Sigmoid colon (tissue), 4 donors: ENCODE data around the gene BTBD9.

ENCODE experiments used
- EP300 ChIP-seq, 4 donors: sonication (generic); formaldehyde crosslinking; IDR thresholded peaks; one replicate each; pipeline ENCODE4 v1.6.1; 2017; ENCODE audit warnings: antibody characterized with exemption in 4 of 4
- POLR2A ChIP-seq, 2 donors: fragments of 450-650 bp; IDR thresholded peaks; one replicate each; pipeline ENCODE4 v1.6.1; 2016; ENCODE audit warnings: antibody characterized with exemption in 2 of 2, mild to moderate bottlenecking in 2 of 2, moderate library complexity in 2 of 2
- POLR2AphosphoS5 ChIP-seq, 4 donors: sonication (generic); formaldehyde crosslinking; IDR thresholded peaks; one replicate each; pipeline ENCODE4 v1.6.1; 2017; ENCODE audit warnings: antibody characterized with exemption in 4 of 4
- TF ChIP-seq, protein P1 (sequence below), 4 experiments: fragments of 450-650 bp in 3 of 4; fragments of 200-600 bp in 1 of 4; IDR thresholded peaks; one replicate each; pipeline ENCODE4 v1.5.1; 2016 to 2019; ENCODE audit warnings: antibody characterized with exemption in 4 of 4, mild to moderate bottlenecking in 3 of 4, moderate library complexity in 2 of 4

DNA sequence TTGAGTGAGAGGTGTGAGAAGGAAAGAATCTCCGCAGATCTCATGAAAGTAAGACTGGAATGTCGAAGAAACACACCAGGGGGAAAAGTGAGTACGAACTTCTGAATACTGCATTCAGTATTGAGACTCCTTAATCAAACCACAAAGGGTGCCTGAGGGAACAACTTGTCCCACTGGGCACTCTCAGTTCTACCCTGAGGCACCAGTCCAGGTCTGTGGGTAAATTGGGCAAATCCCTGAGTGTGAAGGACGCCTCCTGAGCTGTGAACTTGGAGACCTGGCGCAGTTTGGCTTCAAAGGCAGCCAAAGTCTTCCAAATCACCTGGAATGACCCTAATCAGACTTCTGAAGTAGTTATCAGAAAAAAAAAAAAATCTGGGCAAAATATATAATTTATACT lies 329.7 kb downstream of the BTBD9 start:
- no peak for TF ChIP-seq POLR2AphosphoS5 (IDR thresholded peaks at IDR 0.05)
- TF ChIP-seq, protein P1, sequence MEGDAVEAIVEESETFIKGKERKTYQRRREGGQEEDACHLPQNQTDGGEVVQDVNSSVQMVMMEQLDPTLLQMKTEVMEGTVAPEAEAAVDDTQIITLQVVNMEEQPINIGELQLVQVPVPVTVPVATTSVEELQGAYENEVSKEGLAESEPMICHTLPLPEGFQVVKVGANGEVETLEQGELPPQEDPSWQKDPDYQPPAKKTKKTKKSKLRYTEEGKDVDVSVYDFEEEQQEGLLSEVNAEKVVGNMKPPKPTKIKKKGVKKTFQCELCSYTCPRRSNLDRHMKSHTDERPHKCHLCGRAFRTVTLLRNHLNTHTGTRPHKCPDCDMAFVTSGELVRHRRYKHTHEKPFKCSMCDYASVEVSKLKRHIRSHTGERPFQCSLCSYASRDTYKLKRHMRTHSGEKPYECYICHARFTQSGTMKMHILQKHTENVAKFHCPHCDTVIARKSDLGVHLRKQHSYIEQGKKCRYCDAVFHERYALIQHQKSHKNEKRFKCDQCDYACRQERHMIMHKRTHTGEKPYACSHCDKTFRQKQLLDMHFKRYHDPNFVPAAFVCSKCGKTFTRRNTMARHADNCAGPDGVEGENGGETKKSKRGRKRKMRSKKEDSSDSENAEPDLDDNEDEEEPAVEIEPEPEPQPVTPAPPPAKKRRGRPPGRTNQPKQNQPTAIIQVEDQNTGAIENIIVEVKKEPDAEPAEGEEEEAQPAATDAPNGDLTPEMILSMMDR (IDR thresholded peaks at IDR 0.05): no peak
- TF ChIP-seq POLR2A (IDR thresholded peaks at IDR 0.05): no peak
- no peak for TF ChIP-seq EP300 (IDR thresholded peaks at IDR 0.05)
